Cardiac fibroblast (primary cell): ENCODE measurements around the gene FEZF2.

Experiments used
- DNase-seq, 2 donors: peaks; one replicate each; pipeline versions ENCODE4 v3.0.0 to v3.0.0-alpha.2; 2010; ENCODE audit warnings: low read depth in 2 of 2
- H3K4me3 ChIP-seq, 2 donors: replicated peaks in 1 of 2; 1 replicate in 1 of 2; 2 replicates in 1 of 2; pipeline ENCODE4 v1.5.1; 2011; ENCODE audit warnings: low read depth in 2 of 2, low read length in 2 of 2, mild to moderate bottlenecking in 2 of 2, moderate library complexity in 1 of 2
- CTCF ChIP-seq: IDR thresholded peaks from one replicate; pipeline ENCODE4 v1.5.1; 2011; ENCODE audit warnings: low read depth, mild to moderate bottlenecking, low read length, inconsistent platforms

The FEZF2 gene

GRCh38 chr3:62373714-62374333 lies 474 bp upstream of the FEZF2 start:
- peak overlapping the region in 1 of 2 donors; percentile 28 for H3K4me3 ChIP-seq
- no peak for TF ChIP-seq CTCF
- DNase-seq: no peak

- DNase-seq: no peak
- H3K4me3 ChIP-seq: no peak overlapping the region
- no peak for TF ChIP-seq CTCF
These were observed 719 bp downstream of the FEZF2 start for GRCh38 chr3:62372621-62373041.

- no peak overlapping the region for H3K4me3 ChIP-seq
- DNase-seq: no peak
- TF ChIP-seq CTCF: no peak
These were observed 1.4 kb downstream of the FEZF2 start for GRCh38 chr3:62371720-62372591.

GRCh38 chr3:62370858-62371719 lies 2.3 kb downstream of the FEZF2 start:
- H3K4me3 ChIP-seq: no peak overlapping the region
- no peak for TF ChIP-seq CTCF
- no peak for DNase-seq

GRCh38 chr3:62370112-62370857 lies 3.1 kb downstream of the FEZF2 start:
- H3K4me3 ChIP-seq: no peak overlapping the region
- no peak for TF ChIP-seq CTCF
- no peak for DNase-seq

GRCh38 chr3:62369476-62369743 lies 3.9 kb downstream of the FEZF2 start:
- TF ChIP-seq CTCF: no peak
- H3K4me3 ChIP-seq: no peak overlapping the region

More at GRCh38 chr3:62369476-62369743, 3.9 kb downstream of the FEZF2 start:
- no peak for DNase-seq
